AG04449 (cell line): ENCODE results near the gene DHRS7.

ENCODE experiments used
- CTCF ChIA-PET: fragments of 350-600 bp; formaldehyde crosslinking; extraction: SDS; loops from one replicate; lab custom pipeline; 2021; ENCODE audit warnings: antibody characterized with exemption; lab: Yijun Ruan, JAX
- POLR2A ChIA-PET: fragments of 400-600, 350-600 bp; formaldehyde crosslinking; extraction: SDS; loops from one replicate; lab custom pipeline; 2020; ENCODE audit warnings: antibody characterized with exemption, inconsistent platforms; lab: Yijun Ruan, JAX
- DNase-seq: peaks from one replicate; pipeline ENCODE4 v3.0.0-alpha.2; 2010; ENCODE audit warnings: low read depth, low spot score
- H3K4me3 ChIP-seq: 2 replicates; pipeline ENCODE4 v1.5.1; 2011; ENCODE audit warnings: low read depth, mild to moderate bottlenecking, control low read depth, low read length
- CTCF ChIP-seq: IDR thresholded peaks from one replicate; pipeline ENCODE4 v1.5.1; 2011; ENCODE audit warnings: mild to moderate bottlenecking, moderate library complexity, low read length, control low read depth, inconsistent platforms; ENCODE audit not compliant: insufficient read depth; ENCODE audit errors: missing control alignments

The DHRS7 gene

GRCh38 chr14:60174352-60175254 is 9.4 kb upstream of the DHRS7 start:
- POLR2A ChIA-PET: no interaction called here
- CTCF ChIA-PET: interaction anchor here (1.2 to 1.8 kb wide), 2 partner anchors 10 to 110 kb away, joined by 3 to 6 read pairs; no protein-coding TSS in a partner anchor
- DNase-seq: no peak
- H3K4me3 ChIP-seq: no peak overlapping the region
- TF ChIP-seq CTCF: no peak

GRCh38 chr14:60171690-60172089 is 6.5 kb upstream of the DHRS7 start:
- POLR2A ChIA-PET: no interaction called here
- CTCF ChIA-PET: interaction anchor here (0.9 to 1.4 kb wide), 3 partner anchors 9 to 107 kb away, joined by 3 to 4 read pairs (median 3); no protein-coding TSS in a partner anchor
- H3K4me3 ChIP-seq: no peak overlapping the region
- DNase-seq: no peak
- TF ChIP-seq CTCF: no peak

- no peak for DNase-seq
- no peak overlapping the region for H3K4me3 ChIP-seq
- ChIA-PET CTCF (interaction anchor here (1.4 kb wide), 2 partner anchors 75 to 106 kb away, joined by 3 read pairs; no protein-coding TSS in a partner anchor), POLR2A (no interaction called here)
- TF ChIP-seq CTCF: no peak
Measured at GRCh38 chr14:60170948-60171347, 5.8 kb upstream of the DHRS7 start.

- CTCF ChIA-PET: interaction anchor here (1.4 kb wide), 1 partner anchor 74 kb away, joined by 3 read pairs; no protein-coding TSS in a partner anchor
- TF ChIP-seq CTCF: no peak
- H3K4me3 ChIP-seq: no peak overlapping the region
- POLR2A ChIA-PET: no interaction called here
- DNase-seq: no peak
Measured at GRCh38 chr14:60169722-60170121, 4.5 kb upstream of the DHRS7 start.

GRCh38 chr14:60166142-60166541 is 944 bp upstream of the DHRS7 start:
- DNase-seq: no peak
- TF ChIP-seq CTCF: no peak
- H3K4me3 ChIP-seq: no peak overlapping the region
- ChIA-PET CTCF (interaction anchor here (1.0 to 3.3 kb wide), 6 partner anchors 13 to 683 kb away, joined by 3 to 26 read pairs (median 4); no protein-coding TSS in a partner anchor), POLR2A (interaction anchor here (1.5 kb wide), 1 partner anchor 74 kb away, joined by 5 read pairs; the partner anchor contains the start of gene PCNX4)

- ChIA-PET POLR2A (interaction anchor here (1.5 kb wide), 1 partner anchor 73 kb away, joined by 5 read pairs; the partner anchor contains the start of gene PCNX4), CTCF (interaction anchor here (1.0 to 3.3 kb wide), 6 partner anchors 13 to 683 kb away, joined by 3 to 26 read pairs (median 4); no protein-coding TSS in a partner anchor)
- H3K4me3 ChIP-seq: peak overlapping the region; percentile 91
- DNase-seq: no peak
- TF ChIP-seq CTCF: no peak
Measured at GRCh38 chr14:60165547-60165876, 314 bp upstream of the DHRS7 start.
